Right atrium auricular region (tissue), 2 donors: ENCODE data around the gene NUP62. TPM values are rescaled to one million over a fixed set of nuclear protein-coding genes. Genes with fewer than 3 reads are reported as not detected.

Source experiments
- DNase-seq: peaks from one replicate; pipeline ENCODE4 v3.0.0-alpha.2; 2019; ENCODE audit warnings: low spot score
- H3K27ac ChIP-seq, 2 donors: fragments of 200-600 bp; sonication (generic); 1 replicate in 1 of 2; 2 replicates in 1 of 2; pipeline ENCODE4 v1.5.1; 2016 to 2019
- H3K27me3 ChIP-seq, 2 donors: fragments of 200-600 bp; sonication (generic); one replicate each; pipeline versions ENCODE4 v1.5.1 to v1.6.0; 2017 to 2019
- H3K36me3 ChIP-seq: fragments of 200-600 bp; sonication (generic); one replicate; pipeline ENCODE4 v1.5.1; 2016
- H3K4me1 ChIP-seq, 2 donors: fragments of 200-600 bp; sonication (generic); one replicate each; pipeline versions ENCODE4 v1.5.1 to v1.6.0; 2017 to 2019
- H3K4me3 ChIP-seq, 2 donors: fragments of 200-600 bp; sonication (generic); 1 replicate in 1 of 2; 2 replicates in 1 of 2; pipeline ENCODE4 v1.5.1; 2017 to 2019; ENCODE audit warnings: mild to moderate bottlenecking in 1 of 2, moderate library complexity in 1 of 2
- H3K9me3 ChIP-seq, 2 donors: fragments of 200-600 bp; sonication (generic); one replicate each; pipeline ENCODE4 v1.5.1; 2019
- CTCF ChIP-seq, 2 donors: fragments of 200-600 bp; sonication (generic); IDR thresholded peaks; one replicate each; pipeline ENCODE4 v1.5.1; 2019; ENCODE audit warnings: antibody characterized with exemption in 2 of 2
- total RNA-seq, 2 donors: library from RNA; depleted of rRNA; stranded (reverse); fragments of >200 nt; gene quantifications; one replicate each; pipeline ENCODE4 v1.1.0, GENCODE V29; 2016

The NUP62 gene
- total RNA-seq, 2 donors from 2014 or later: 23.5 to 32.6 TPM

DNA sequence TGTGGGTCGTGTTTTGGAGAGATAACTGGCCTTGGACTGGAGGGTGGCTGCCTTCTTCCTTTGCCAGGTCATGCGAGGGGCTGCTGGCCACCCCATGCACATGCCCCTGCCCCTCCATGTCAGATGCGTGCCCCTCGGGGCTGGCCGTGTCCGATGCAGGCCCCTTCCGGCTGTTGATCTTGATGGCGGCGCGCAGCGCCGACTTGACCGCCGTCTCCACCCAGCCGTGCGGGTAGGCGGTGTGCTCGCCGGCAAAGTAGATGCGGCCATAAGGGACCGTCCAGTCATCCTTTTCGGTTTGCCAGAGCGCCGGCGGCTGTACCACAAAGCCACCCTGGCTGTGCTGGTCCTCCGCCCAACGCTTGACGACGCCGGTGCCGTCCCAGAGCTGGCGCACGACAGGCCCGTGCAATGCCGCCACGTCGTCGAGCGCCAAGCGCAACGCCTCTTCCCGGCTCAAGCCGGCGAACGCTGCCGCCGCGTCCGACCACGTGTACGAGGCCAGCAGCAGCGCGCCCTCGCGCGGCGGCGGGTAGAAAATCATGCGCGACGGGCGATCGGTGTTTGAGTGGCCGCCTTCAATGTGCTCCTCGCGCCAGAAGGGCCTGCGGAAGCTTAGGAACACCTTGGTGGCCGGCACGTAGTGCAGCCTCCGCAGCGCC lies 39.5 kb downstream of the NUP62 start:
- no peak overlapping the region for H3K27ac ChIP-seq
- H3K9me3 ChIP-seq: no peaks in the 10 kb centered on the region
- peak; percentile 76 for DNase-seq
- peak; percentile 56 to 86 for TF ChIP-seq CTCF (IDR thresholded peaks at IDR 0.05)
- peaks cover 8% of the 10 kb centered on the region for H3K36me3 ChIP-seq
- peaks cover 0 to 13% of the 10 kb centered on the region in 2 donors for H3K4me1 ChIP-seq
- no peaks in the 10 kb centered on the region for H3K27me3 ChIP-seq
- peak overlapping the region in 1 of 2 donors; percentile 30 for H3K4me3 ChIP-seq

DNA sequence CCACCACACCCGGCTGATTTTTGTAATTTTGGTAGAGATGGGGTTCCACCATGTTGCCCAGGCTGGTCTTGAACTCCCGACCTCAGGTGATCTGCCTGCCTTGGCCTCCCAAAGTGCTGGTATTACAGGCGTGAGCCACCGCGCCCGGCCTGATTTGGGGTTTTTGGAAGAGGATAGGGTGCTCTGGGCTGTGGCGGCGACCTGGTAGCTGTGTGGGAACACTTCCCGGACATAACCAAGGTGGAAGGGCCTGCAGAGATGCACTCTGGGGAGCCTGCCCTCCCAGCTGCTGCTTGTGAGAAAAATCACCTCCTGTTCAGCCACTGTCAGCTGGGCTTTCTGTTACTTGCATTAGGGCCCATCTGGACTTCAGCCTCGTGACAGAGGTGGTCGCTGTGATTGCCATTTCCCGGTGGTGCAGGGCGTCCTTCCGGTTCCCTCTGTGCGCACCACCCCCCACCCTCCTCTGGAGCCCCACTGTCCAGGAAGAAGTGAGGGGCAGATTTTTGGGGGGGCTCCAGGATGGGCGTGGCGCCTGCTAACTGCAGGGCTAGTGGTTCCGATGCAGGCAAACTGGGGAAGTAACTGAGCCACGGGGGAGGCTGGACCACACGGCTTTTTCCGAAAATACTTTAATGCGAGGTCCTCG lies 40.1 kb downstream of the NUP62 start:
- Histone ChIP-seq H3K36me3 (peaks cover 14% of the 10 kb centered on the region), H3K27ac (no peak overlapping the region), H3K4me3 (no peak overlapping the region), H3K4me1 (peaks cover 0 to 13% of the 10 kb centered on the region in 2 donors), H3K9me3 (no peaks in the 10 kb centered on the region), H3K27me3 (no peaks in the 10 kb centered on the region)
- no peak for DNase-seq
- TF ChIP-seq CTCF (IDR thresholded peaks at IDR 0.05): no peak

GRCh38 chr19:49888510-49888824 lies 40.8 kb downstream of the NUP62 start:
- Histone ChIP-seq H3K36me3 (peaks cover 21% of the 10 kb centered on the region), H3K9me3 (no peaks in the 10 kb centered on the region), H3K27me3 (no peaks in the 10 kb centered on the region), H3K4me1 (peaks cover 0 to 13% of the 10 kb centered on the region in 2 donors), H3K27ac (no peak overlapping the region), H3K4me3 (no peak overlapping the region)
- TF ChIP-seq CTCF (IDR thresholded peaks at IDR 0.05): no peak
- DNase-seq: no peak

DNA sequence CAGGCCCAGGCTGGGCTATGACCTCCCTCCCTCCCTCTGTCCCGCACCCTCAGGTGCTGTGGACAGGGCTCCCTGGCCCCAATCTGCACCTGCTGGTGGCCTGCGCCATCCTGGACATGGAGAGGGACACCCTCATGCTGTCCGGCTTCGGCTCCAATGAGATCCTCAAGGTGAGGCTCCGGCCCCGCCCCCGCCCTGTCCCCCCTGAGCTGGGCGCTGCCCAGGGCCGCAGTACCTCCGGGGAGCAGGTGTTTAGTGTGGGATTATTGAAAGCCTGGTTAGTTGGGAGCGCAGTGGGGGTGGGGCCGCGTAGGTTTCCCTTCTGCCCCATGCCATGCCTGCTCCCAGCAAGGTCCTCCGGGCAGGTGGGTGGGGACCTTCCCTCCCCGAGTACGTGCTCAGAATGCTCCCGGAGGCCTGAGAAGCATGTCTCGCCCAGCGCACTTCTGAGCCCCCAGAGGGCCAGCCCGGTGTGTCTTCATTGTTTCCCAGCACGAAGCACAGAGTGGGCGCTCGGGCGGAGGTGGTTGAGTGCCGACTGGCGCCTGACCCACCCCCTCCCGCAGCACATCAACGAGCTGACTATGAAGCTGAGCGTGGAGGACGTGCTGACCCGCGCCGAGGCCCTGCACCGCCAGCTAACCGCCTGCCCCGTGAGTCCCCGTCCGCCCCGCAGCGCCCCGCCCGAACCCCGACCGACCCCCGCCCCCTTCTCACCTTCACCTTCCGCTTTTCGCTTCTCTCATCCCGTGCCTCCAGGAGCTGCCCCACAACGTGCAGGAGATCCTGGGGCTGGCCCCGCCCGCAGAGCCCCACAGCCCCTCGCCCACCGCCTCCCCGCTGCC lies 41.4 kb downstream of the NUP62 start:
- no peak overlapping the region for H3K4me3 ChIP-seq
- H3K4me1 ChIP-seq: peaks cover 0 to 13% of the 10 kb centered on the region in 2 donors
- H3K9me3 ChIP-seq: no peaks in the 10 kb centered on the region
- no peaks in the 10 kb centered on the region for H3K27me3 ChIP-seq
- no peak for TF ChIP-seq CTCF (IDR thresholded peaks at IDR 0.05)
- no peak overlapping the region for H3K27ac ChIP-seq
- H3K36me3 ChIP-seq: peaks cover 27% of the 10 kb centered on the region
- DNase-seq: no peak

GRCh38 chr19:49887037-49887664 lies 42.2 kb downstream of the NUP62 start:
- Histone ChIP-seq H3K36me3 (peaks cover 34% of the 10 kb centered on the region), H3K4me3 (no peak overlapping the region), H3K27ac (no peak overlapping the region), H3K9me3 (no peaks in the 10 kb centered on the region), H3K27me3 (no peaks in the 10 kb centered on the region), H3K4me1 (peaks cover 0 to 13% of the 10 kb centered on the region in 2 donors)
- no peak for TF ChIP-seq CTCF (IDR thresholded peaks at IDR 0.05)
- DNase-seq: no peak
